Esophagus squamous epithelium (tissue), 4 donors: ENCODE results near the gene CD248.

Experiments
- POLR2A ChIP-seq, 4 donors: fragments of 450-650 bp; IDR thresholded peaks; one replicate each; pipeline ENCODE4 v1.6.1; 2017; ENCODE audit warnings: antibody characterized with exemption in 4 of 4, mild to moderate bottlenecking in 4 of 4, moderate library complexity in 3 of 4
- TF ChIP-seq, protein P1 (sequence below), 6 experiments: fragments of 450-650 bp in 4 of 6; fragments of 200-600 bp in 2 of 6; sonication (generic) in 2 of 6; IDR thresholded peaks; one replicate each; pipeline ENCODE4 v1.5.1; 2016 to 2019; ENCODE audit warnings: antibody characterized with exemption in 6 of 6, mild to moderate bottlenecking in 4 of 6, moderate library complexity in 4 of 6

DNA sequence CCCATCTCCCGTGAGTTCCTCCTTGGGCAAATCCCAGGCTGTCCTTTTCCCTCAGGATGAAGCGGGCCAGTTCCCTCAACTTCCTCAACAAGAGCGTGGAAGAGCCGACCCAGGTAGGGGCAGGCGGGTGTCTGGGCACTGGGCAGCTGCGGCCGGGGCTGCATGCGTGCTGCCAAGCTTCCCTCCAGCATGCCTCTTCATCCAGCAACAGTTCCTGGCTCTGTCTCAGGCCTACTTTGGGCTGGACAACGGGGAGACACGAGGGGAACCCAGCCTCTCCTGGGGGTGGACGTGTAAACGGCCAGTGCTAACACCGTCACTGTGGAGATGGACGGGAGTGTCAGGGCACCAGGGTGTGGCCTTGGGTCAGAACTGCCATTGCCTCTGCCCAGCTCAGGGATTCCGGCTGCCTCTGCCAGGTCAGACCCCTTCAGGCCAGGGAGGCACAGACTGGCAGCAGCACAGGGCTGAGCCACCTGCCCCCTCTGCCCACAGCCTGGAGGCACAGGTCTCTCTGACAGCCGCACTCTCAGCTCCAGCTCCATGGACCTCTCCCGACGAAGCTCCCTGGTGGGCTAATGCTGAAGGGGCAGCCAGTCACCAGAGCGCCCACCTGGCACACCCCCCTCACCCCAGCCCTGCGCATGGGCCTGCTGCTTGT is 50.3 kb downstream of the CD248 start:
- TF ChIP-seq, protein P1, sequence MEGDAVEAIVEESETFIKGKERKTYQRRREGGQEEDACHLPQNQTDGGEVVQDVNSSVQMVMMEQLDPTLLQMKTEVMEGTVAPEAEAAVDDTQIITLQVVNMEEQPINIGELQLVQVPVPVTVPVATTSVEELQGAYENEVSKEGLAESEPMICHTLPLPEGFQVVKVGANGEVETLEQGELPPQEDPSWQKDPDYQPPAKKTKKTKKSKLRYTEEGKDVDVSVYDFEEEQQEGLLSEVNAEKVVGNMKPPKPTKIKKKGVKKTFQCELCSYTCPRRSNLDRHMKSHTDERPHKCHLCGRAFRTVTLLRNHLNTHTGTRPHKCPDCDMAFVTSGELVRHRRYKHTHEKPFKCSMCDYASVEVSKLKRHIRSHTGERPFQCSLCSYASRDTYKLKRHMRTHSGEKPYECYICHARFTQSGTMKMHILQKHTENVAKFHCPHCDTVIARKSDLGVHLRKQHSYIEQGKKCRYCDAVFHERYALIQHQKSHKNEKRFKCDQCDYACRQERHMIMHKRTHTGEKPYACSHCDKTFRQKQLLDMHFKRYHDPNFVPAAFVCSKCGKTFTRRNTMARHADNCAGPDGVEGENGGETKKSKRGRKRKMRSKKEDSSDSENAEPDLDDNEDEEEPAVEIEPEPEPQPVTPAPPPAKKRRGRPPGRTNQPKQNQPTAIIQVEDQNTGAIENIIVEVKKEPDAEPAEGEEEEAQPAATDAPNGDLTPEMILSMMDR (IDR thresholded peaks at IDR 0.05) = no peak
- no peak for TF ChIP-seq POLR2A (IDR thresholded peaks at IDR 0.05)
